GM13977 (cell line): ENCODE results near the gene RFFL.

Source experiments
- DNase-seq: peaks from one replicate; pipeline ENCODE4 v3.0.0; 2012; ENCODE audit warnings: low spot score
- CTCF ChIP-seq: IDR thresholded peaks from 2 replicates; pipeline ENCODE4 v1.5.1; 2012; ENCODE audit warnings: mild to moderate bottlenecking, control low read depth; ENCODE audit not compliant: insufficient read depth; ENCODE audit errors: extremely low read depth, missing control alignments
- in situ Hi-C: fragments of 300-500 bp; cut with MboI; formaldehyde crosslinking; loops from one replicate; pipeline ENCODE4 v1.12.0; 2022; ENCODE audit warnings: low sequenced_read_pairs, low pct_unique_long_range_greater_than_20kb, mixed read lengths, inconsistent platforms; ENCODE audit not compliant: unreplicated experiment

RFFL gene

GRCh38 chr17:35088356-35088880 lies 24.9 kb upstream of the RFFL start:
- in situ Hi-C loops, result no loop called here
- TF ChIP-seq CTCF, result no peak
- peak; percentile 24 for DNase-seq

GRCh38 chr17:35087731-35088355 lies 24.3 kb upstream of the RFFL start:
- in situ Hi-C loops, result no loop called here
- no peak for DNase-seq
- TF ChIP-seq CTCF, result no peak

GRCh38 chr17:35086931-35087573 lies 23.5 kb upstream of the RFFL start:
- in situ Hi-C loops, result no loop called here
- no peak for TF ChIP-seq CTCF
- no peak for DNase-seq

- no peak for TF ChIP-seq CTCF
- no peak for DNase-seq
- in situ Hi-C loops, result no loop called here
Observed at GRCh38 chr17:35086164-35086563, 22.7 kb upstream of the RFFL start.

- no peak for TF ChIP-seq CTCF
- in situ Hi-C loops, result no loop called here
- DNase-seq, result no peak
Observed at GRCh38 chr17:35084987-35085386, 21.5 kb upstream of the RFFL start.

- no peak for DNase-seq
- TF ChIP-seq CTCF, result no peak
- in situ Hi-C loops, result no loop called here
Observed at GRCh38 chr17:35083071-35083470, 19.6 kb upstream of the RFFL start.
